HG03196 (cell line): ENCODE results near the gene MCTP2.

Source experiments
- ATAC-seq: cut with Tn5 transposase; IDR thresholded peaks from one replicate; pipeline ENCODE4 v1.9.1; 2021; ENCODE audit not compliant: unreplicated experiment

The MCTP2 gene

DNA sequence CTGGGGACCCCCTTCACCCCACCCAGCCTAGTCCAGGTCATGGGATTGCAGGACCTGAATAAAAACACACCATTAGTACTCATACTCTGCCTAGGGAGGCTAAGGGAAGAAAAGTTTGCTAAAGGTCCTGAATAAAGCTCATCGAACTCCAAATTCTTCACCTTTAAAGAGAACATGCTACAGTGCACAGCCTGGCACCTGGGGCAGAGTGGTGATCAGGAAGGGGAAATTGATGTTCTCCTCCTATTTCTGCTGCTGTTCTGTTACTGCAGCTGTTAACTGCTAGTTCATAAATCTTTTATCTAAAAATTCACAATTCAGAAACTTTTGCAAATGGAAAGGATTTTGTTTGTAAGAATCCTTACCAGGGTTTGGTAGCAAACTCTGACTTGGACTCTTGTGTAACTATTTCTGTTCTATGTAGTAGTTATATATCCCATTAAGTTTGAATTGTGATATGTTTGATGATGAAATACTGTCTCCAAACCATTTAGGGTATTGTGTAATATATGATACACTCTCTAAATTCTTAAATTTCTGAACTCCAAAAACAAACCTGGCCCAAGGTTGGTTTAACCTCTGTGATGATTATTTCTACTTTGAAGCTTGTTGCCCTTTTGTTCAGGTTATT is 27.9 kb downstream of the MCTP2 start:
- no peak for ATAC-seq

DNA sequence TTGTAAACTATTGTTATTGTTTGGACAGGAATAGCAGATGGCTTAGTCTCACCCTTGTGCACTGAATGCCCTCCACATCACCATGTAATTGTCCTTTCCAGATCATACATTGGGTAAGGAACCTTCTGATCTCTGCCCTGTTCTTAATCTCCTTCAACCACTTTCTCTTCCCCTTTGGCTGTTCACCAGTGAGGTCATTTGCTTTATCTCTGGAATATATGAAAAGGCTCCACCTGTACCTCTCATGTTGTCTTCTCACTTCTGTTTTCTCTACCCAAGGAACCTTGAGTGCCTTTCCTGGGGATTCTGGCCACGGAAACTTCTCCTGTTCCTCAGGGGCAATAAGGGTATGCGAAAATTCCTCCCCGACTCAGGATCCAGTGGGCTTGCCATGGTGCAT is 28.5 kb downstream of the MCTP2 start:
- ATAC-seq, result no peak

DNA sequence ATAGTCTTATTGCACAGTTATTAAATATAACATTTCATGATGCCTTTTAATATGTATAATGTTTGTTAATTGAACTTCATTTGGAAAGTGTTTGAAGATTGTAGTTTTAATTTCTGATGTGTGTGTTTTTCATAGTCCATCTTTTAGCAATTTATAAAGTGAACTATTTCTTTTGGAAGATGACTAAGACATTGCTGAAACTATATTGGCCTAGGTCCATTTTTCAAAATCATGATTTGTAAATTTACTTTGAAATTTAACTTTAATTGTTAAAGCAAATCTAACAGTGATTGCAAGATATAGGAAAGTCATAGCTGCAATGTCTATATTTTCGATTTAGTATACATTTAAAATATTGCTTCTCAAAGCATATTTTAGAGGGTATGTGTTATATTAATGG is 30.8 kb downstream of the MCTP2 start:
- no peak for ATAC-seq

DNA sequence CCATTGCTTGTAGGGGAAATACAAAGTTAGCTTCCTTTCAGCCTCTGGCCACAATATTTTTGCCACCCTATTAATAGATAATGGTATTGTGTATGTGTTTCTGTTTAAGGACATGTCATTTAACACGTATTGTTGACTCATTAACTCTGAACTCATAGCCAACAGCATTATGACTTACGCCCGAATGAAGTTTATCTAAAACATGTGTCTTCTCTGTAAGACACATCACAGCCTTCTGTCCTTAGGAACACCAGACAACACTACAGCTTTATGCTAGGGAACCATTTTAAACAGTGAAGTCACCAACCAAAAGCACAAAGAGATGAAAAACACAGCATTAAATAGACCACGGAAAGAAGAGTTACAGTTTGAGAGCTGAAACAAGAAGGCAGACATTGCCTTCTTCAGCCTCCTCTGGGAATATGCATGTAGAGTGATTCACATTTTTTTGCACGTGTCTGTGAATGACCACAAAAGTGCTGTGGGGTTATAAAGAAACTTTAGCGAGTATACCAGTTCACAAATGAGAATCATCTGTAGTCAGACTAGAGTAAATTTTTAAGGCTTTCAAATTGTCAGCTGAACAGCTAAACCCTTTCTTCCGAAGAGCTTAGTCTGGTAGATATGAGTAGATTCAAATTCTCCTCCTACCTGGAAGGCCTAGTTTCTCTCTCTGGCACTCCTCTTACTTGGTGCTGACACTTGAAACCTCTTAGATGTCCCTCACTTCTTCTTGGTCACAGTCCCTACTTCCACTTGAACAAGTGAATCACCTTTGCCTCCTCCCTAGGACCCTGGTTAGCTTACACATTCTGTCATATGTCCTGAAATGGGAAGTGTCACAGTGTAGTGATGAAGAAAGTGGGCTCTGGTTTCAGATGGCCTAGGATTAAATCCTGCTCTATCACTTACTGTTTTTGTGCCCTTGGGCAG is 32.2 kb downstream of the MCTP2 start:
- ATAC-seq, result peak; percentile 70

DNA sequence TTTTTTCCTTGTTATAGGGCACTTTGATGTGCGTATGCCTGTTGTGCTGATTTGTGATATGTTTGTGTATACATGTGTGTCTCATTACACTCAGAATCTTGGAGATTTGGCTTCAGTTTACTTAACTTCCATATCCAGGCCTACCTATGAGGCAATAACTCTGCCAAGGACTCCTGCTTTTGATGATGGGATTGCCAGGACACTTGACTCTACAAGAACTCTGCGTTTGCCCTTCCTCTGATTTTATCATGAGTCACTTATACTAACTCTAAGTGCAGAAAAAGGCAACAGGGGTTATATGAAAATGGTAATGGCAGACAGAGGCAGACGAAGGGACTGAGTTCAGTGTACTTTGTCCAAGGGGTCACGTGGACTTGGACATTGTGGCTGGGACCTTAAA is 33.6 kb downstream of the MCTP2 start:
- ATAC-seq, result no peak

DNA sequence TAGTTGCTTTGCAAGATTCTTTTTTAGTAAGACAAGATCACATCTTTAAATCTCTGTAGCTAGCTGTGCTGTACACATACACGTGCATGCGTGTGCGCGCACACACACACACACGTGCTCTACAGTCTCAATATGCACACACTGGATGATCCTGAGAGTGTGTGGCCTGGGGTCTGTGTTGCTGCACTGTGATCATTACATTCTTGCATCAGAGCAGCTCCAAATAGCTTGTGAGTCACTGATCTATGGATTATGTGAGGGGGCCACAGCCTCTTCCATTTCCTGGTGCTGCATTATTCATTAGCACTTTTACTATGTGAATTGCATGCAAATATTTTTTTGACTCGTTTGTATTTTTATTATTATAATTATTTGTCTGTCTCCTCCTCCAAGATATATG is 34.6 kb downstream of the MCTP2 start:
- ATAC-seq, result no peak

DNA sequence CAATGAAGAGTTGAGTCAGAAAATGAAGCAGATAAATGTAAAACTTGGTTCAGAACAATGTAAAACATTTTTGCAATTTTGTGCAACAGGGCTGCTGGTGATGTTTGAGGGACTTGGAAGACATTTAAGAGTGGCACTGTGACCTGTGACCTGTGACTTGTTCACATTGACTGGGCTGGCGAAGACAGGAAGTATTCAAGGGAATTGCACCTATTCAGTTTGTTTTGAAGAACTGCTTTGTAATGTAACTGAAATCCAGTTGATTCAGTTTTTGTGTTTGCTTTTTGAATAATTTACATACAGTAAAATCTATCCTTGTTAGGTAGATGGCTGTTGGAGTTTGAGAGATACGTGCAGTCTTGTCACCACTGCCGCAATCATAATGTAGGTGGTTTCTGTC is 35.4 kb downstream of the MCTP2 start:
- no peak for ATAC-seq

DNA sequence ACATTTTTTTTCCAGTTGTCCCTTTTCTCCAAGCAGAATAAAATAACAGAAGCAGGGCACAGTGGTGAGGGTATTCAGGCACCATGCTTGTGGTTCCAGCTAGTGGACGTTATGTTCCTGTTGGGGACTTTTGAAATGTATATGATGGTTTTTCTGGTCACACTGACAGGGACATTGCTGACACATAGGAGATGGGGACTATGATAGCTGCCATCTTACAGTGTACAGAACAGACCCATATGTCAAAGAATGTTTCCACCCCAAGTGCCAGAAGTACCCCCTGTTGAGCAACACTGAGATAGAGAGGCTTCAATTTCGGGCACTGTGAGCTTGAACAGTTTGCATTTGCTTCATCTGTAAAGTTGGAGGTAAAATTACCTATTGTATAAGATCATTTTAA is 38.6 kb downstream of the MCTP2 start:
- ATAC-seq, result no peak

DNA sequence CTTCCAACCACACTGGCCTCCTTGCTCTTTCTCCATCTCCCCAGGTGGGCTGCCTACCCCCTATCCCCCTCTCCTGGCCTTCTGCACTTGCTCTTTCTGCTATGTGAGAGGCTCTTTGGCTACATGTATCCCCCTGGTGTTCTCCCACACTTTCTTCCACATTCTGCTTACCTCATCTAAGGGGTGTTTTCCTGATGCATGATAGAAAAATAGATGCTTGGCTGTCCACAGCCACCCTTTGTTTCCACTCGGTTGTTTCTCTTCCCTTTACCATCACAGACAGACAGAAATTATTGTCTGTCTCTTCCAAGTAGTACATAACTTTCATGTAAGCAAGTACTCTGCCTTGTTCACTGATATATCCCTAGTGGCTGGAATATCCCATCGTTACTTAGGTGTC is 39.2 kb downstream of the MCTP2 start:
- ATAC-seq, result no peak

DNA sequence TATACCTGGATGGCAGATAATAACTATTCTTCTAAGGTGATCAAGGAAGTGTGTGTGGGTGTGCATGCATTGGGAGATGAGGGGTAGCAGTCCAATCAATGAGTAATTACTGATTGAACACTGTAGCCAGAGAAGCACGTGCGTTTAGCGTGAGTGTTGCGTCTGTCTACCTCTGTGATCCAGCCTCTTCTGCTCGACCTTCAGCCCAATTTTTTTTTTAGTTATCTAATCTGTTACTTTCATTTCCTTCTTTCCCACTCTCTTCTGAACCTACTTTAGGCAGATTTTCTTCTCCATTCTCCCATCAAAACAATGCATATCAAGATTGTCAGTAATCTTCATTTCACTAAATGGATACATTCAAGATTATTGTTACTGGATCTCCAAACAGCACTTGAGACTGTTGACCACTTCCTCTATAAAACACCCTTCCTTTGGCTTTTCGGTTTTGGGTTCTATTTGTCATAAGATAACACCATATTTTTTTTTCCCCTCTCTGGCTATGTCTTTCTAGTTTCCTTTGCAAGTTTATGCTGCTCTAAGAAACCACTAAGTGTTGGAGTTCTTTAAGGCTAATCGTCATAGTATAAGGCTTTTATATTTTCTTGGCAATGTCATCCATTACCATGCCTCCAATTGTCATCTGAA is 41.0 kb downstream of the MCTP2 start:
- ATAC-seq, result peak; percentile 84

DNA sequence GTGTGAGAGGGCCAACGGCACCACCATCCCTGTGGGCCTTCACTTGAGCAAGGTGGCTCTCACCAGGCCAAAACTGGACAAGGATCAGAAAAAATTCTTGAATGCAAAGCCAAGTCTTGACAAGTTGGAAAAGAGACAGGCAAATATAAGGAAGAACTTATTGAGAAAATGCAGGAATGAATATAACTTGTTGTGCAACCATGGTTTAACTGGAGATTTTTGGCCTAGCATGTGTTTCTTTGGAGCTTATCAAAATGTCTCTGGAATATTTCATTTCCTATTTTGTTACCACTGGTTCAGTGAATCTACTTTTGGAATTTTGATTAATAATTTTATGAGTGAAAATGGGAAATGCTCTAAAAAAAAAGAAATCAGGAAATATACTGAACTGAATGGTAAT is 42.5 kb downstream of the MCTP2 start:
- ATAC-seq, result no peak

DNA sequence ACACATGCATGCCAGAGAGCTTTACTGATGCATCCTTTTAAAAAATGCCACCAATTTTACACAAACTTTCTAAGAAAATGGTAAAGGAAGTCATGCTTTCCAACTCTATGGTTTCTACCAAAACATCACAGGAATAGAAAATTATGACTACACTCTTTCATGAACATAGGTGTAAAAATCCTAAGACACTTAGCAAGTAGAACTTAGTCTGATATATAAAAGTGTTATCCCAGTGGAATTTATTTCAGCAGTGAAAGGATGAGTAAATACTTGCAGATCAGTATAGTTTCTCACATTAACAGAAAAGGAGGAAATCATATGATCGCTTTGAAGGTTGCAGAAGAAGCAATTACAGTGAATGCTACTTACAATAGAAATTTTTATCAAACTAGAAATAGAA is 43.4 kb downstream of the MCTP2 start:
- ATAC-seq, result no peak

DNA sequence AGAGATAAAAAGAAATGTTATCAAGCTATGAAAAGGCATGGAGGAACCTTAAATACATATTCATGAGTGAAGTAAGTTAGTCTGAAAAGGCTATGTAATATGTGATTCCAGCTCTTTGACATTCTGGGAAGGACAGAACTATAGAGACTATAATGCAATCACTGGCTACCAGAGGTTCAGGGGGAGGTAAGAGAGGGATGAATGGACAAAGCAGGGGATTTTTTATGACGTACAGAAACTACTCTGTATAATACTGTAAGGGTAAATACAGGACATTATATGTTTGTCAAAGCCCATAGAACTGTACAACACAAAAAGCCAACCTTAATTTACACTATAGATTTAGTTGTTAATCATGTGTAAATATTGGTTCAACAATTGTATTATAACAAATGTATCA is 46.1 kb downstream of the MCTP2 start:
- ATAC-seq, result no peak

DNA sequence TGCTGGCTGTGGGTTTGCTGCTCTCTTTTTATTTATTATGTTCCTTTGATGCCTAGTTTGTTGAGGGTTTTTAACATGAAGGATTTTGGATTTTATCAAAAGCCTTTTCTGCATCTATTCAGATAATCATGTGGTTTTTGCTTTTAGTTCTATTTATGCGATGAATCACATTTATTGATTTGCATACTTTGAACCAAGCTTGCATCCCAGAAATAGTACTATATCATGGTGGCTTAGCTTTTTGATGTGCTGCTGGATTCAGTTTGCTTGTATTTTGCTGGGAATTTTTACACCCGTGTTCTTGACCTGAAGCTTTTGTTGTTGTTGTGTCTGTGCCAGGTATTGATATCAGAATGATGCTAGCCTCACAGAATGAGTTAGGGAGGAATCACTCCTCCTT is 48.4 kb downstream of the MCTP2 start:
- no peak for ATAC-seq

DNA sequence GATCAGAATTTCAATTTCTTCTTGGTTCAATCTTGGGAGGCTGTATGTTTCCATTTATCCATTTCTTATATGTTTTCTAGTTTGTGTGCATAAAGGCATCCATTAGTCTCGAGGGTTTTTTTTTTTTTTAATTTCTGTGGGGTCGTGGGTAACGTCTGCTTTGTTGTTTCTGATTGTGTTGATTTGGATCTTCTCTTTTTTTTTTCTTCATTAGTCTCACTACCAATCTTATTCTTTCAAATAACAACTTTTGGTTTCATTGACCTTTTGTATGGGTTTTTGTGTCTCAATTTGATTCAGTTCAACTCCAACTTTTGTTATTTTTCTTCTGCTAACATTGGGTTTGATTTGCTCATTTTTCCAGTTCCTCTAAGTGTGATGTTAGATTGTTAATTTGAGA is 48.9 kb downstream of the MCTP2 start:
- ATAC-seq, result no peak

DNA sequence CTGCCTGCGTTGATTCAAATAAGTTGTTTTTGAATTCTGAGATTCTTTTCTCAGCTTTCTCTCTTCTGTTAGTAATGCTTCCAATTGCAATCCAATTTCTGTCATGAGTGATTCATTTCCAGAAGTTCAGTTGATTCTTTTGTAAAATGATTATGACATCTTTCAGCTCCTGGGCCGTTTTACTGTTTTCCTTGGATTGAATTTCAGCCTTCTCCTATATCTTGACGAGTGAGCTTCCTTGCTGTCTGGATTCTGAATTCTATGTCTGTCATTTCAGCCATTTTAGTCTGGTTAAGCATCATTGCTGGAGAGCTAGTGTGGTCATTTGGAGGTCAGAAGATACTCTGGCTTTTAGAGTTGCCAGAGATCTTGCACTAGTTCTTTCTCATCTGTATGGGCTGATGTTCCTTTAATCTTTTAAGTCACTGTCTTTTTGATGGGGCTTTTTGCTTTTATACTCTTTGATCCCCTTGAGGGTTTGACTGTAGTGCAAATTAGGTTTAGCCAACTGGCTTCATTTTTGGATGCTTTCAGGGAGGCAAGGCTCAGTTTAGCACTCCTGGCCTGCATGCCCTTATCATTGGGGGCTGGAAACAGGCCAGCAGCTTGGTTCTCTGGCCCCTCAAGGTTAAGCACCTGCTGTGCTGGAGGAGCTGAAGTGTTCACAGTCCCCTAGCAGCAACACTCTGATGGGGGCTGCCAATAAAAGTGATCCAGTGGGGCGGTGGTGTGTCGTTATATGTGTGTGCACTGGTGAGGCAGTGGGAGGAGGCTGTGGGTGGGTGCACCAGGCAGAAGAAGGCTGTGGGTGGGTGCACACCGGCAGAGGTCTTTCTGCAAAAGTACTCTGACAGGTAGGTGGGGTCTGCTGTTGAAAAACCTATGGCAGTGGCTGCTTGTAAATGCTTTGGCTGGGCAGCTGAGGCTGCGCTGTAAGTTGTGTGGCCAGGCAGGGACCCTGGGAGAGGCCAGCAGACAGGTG is 51.2 kb downstream of the MCTP2 start:
- ATAC-seq, result no peak

DNA sequence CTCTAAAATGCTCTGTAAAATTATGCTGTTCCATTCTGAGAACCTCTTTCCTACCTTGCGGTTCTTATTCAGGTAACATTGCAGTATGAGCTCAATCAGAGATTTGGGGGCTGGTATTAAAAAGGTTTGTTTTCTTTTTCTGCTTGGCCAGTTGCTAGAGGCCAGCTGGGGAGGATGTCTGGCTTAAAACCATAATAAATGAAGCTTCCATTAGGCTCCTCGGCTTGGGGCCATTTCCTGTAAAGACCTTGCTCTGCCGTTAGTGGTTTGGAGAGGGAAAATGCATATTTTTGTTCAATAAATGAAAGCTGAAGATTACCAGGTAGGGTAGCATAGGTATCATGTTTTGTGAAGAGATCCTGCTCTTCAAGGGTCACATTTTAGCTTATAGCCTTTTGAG is 55.2 kb downstream of the MCTP2 start:
- ATAC-seq, result peak; percentile 24

DNA sequence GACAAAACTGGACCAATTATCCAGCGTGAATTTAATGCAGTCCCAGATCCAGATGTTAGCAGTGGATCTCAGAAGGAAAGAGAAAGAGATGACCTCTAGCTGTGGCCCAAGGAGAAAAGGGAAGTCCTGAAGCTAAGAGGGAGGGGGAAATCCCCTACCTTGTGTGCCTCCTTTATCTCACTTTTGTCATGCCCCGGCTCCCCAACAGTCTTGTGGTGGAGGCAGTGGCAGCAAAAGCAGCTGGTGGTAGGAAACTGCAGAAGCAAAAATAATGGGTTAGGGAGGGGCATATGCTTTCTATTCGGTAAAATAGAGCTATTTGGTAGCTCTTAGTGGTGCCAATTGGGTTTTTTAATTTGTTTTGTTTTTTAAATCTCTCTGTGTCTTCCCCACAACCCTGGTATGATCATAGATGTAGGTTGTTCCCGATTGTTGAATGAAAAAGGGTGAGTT is 56.5 kb downstream of the MCTP2 start:
- peak; percentile 94 for ATAC-seq

DNA sequence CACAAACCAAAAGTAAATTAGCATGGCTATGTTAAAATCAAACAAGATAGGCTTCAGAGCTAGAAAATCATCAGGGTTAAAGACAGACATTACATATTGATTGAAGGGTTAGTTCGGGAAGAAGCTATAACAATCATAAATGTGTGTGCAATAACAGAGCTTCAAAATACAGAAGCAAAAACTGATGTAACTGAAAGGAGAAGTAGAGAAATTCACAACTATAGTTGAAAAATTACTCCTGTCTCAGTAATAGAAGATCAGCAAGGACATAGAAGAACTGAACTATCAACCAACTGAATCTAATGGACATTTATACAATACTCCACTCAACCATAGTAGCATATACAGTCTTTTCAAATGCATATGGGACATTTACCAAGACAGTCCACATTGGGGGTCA is 59.4 kb downstream of the MCTP2 start:
- no peak for ATAC-seq

DNA sequence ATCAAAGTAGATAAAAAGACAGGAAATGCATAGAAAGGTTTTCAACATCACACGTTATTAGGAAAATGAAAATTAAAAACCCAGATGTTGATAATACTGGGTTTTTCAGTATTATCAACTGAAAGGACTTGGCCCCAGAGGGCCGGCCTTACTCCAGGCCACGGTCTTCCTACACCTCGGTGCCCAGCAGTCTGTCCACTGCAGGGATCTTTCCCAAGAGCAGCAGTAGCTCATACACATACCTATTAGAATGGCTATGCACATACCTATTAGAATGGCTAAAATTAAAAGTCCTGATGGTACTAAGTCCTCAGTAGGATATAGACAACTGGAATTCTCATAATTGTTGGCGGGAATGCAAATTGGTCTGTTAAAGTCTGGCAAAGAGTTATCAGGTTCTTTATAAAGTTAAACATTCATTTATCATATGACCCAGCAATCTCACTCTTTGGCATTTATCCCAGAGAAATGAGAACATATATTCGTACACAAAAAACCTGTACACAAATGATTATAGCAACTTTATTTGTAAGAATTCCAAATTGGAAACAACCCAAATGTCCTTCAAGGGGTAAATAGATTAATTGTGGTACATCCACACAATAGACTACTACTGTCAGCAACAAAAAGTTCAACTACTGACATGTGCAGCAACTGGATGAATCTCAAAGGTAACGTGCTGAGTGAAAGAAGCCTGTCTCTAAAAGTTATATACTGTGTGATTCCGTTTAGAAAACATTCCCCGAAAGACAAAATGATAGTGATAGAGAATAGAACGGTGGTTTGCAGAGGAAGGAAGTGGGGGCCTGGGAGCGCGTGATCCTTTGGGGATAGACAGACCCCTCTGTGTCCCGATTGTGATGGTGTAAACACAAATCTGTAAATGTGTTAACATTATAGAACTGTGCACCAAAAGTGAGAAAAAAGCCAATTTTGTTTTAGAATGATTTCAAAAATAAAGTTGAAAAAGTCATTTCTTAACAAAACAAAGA is 62.3 kb downstream of the MCTP2 start:
- ATAC-seq, result no peak
